Skin epidermis (tissue), 12 donors: Measurements from ENCODE around the gene NSG1.

ENCODE experiments used
- H3K27ac ChIP-seq, 21 experiments: fragments of 200-600 bp; sonication (generic) in 11 of 21; one replicate each; pipeline ENCODE4 v1.5.0; 2020; ENCODE audit warnings: mild to moderate bottlenecking in 3 of 21, inconsistent platforms in 2 of 21, moderate library complexity in 2 of 21
- H3K4me3 ChIP-seq, 7 experiments: fragments of 200-600 bp; sonication (generic) in 2 of 7; one replicate each; pipeline ENCODE4 v1.5.0; 2020; ENCODE audit warnings: inconsistent platforms in 2 of 7, mild to moderate bottlenecking in 2 of 7, moderate library complexity in 1 of 7

NSG1 gene

DNA sequence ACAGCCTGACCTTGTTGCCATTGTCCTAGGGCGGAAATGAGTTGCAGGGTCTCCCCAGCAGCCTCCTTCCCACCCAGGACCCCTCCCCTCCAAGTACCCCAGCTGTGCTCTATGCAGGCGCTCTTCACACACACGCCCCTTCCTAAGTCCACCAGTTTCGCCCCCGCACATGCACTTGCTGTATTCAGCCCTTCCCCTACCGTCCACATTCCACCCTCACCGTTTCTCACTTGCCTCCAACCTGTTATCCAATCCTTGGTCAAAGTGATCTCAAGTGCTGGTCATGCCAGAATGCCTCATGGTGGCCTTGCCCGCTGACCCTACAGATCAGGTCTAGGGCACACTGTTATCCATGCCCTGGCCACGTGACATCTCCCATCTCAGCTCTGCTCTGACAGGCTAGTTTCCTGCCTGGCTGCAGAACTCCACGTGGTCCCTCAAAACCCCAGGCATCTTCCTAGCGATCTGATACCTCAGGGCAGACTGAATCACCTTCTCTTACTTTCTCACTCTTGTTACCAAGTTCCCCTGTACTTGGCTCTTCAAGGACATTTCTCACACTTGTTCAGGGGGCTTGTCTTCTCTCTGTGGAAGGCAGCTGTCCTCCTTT lies 39.7 kb downstream of the NSG1 start:
- H3K27ac ChIP-seq = no peak overlapping the region
- no peak overlapping the region for H3K4me3 ChIP-seq

DNA sequence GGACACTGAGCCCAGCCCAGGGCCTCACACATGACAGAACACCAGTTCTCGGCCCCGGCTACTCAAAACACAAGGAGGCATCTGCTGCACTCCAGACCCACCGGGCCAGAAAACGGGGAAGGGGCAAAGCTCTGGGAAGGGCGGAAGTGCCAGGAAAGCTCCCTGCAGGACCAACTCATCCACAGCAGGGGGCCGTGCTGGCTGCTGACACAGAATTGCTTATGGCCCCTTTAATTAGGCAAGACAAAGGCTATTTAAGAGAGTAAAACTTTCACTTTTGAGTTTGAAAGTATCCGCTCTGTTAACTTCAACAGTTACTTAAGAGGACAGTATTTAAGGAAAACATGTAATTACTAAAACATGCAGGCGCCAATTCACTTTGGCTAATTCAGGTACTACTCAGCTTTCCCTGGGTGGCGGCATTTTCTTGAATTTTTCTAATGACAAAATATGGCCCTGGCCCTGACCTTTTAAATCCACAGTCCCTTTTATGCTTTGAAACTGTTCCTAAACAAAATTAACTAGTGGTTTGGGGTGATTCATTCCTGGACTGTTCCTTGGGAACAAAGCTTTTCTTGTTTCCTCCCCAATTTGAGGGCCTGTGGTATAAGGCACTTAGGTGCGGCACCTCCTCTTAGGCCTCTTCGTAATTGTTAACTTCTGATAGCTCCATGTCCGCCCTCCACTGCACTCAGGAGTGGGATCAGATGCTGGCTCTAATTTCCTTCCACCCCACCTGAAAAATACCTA lies 40.4 kb downstream of the NSG1 start:
- H3K27ac ChIP-seq = no peak overlapping the region
- no peak overlapping the region for H3K4me3 ChIP-seq

DNA sequence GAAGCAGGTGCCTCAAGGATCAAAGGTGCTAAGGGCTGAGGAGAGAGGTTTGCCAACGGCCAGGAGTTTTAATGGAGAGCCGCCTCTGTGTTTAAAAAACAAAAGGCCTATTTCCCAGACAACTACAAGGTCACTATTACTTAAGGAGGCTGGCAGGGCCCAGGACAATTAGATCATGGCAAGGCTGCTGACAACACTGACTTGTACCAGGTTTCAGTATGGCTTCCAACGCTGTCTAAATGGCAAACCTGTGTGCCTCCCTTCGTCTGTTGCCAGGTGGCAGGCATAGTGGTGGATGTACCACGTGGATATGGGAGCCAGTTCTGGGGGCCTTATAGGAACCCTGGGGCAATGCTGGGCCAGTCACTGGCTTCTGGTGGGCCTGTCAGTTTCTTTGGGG lies 41.0 kb downstream of the NSG1 start:
- Histone ChIP-seq H3K4me3 (no peak overlapping the region), H3K27ac (no peak overlapping the region)

DNA sequence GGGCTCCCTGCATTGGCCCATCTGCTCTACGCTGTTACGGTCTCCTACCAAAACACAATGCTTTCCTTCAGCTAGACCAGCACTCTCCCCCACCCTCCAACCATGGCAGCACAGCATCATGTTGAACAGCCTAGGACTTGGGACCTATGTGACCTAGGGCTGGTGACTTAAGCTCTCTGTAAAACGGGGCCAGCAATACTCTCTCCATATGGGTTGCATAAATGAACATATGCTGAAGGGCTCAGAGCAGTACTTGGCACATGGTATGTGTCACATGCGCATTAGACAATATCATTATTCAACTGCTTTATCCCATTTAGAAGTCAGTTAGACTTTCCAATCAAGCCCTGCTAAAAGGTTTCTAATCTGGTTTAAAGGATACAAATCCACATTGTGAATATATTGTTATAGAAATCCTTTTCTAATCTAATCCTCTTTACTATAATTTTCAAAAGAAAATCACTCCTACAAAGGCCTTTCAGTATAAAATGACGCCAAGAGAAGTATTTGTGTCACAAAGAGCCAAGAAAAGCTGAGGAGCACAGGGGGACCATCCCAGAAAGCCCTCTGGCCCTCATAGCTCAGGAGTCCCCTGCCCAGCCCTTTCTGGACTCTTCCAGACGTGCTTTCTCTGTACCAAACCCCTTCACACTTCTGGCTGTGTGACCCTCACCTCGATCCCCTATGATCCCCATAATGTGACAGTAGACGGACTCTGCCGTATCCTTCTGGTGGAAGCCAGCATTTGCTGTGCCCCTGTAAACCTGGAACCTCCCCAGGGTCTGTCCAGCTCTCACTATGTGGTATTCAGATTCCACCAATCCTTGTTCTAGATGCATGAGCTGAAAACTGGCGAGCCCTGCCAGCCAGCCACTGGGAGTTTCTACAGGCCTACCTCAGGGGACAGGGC lies 42.3 kb downstream of the NSG1 start:
- no peak overlapping the region for H3K4me3 ChIP-seq
- H3K27ac ChIP-seq = no peak overlapping the region

DNA sequence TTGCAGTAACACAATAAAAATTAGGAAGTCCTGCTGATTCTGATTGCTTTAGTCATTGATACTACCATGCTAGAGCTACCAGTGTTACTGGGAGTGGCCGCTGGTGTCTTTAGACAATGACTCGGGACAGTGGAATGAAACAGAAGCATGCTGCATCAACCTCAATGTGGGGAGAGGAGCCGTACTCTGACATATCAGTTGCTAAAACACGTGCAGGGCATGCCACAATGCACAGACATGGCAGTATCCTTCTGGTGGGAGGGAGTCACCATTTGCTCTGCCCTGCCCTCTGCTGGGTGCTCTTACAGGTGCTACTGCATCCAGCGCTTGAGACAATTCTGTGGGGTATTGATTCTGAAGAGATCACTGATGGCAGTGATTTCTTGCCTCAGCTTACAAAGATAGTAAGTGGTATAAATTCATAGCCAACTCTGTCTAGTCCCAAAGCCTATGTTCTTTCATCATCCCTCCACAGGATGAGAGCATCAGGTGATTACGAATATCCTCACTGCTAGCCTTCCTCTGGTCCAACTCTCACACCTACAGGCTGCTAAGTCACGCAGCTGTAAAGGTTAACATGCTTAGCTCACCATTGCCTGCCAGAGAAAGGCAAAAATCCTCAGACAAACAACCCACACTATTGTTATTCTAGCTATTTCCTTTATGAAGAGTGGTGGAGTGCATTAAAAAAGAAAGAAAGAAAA lies 43.7 kb downstream of the NSG1 start:
- Histone ChIP-seq H3K27ac (no peak overlapping the region), H3K4me3 (no peak overlapping the region)

DNA sequence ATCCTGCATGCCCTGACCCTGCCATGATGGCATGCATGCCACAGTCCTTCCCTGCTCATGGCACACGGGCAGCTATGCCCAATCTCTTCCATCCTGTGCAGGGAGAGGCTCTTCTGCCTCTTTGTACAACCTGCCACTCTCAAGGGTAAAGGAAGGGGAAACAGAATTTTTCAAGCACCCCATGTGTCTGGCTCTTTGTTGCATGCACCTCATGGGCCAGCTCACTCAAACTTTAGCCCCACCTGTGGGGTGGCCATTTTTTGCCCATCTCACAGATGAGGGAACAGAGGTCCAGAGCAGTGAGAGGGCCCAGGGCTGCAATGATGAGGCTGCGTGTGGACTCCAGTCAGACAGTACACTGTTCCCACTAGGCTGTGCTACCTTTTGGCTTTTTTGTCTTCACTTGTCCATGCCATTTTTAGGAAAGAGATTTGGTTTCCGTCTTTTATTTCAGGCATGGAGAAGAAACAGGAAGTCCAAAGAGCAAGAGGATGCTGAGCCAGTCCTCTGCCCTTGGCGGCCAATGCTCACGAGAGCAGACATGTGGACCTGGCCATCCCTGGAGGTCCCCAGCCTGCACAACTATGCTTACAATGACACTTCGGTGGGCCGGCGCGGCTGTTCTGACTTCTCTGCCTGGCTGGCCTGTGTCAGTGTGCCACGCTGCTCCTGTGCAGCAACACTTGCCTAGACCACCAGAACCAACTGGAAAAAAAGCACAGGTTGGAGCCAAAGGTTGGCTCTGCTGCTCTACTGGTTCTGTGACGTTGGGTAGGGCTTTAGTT lies 45.6 kb downstream of the NSG1 start:
- Histone ChIP-seq H3K4me3 (no peak overlapping the region), H3K27ac (no peak overlapping the region)

DNA sequence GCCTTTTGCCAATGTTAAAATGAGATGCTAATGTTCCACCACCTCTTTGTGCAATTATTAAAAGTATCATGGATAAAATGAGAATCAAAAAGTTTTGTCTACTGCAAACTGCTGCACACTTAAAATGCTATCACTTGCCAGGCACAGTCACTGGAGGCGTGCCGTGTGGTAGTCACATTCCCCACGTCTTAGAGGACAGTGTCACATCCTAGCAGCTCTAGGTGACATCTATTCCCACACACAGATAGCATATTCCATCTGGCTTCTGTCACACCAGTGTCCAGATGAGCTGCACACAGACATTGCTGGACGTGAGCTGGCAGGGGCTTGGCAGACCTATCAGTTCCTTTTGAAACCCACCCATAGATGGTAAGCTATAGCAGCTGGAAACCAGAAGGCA lies 47.0 kb downstream of the NSG1 start:
- H3K4me3 ChIP-seq = no peak overlapping the region

DNA sequence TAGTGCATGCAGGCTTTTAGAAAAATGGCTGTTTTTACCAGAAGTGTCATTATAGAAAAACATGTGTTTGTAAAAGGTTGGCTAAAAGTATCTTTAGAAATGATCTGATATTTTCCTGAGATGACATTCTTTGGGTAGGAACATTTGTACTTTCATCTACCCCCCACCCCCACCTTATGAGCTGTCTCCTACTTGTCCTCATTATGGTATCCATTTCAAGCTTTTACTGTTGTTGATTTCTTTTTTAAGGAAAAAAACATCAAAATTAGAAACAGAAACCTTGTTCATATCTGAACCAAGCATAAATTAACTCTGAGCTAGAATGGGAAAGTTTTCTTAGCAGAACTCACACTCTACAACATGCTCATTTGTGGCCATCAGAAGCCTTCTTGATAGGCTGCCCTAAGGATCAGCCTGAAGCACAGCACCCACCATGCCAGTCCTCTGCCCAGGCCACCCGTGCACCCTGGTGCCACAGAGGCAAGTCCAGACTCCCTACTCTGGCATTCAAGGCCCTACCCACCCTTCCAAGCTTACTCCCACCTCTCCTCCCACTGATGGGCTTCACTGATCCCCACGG lies 49.4 kb downstream of the NSG1 start:
- H3K4me3 ChIP-seq = no peak overlapping the region
- H3K27ac ChIP-seq = no peak overlapping the region

More for the DNA sequence above, 47.0 kb downstream of the NSG1 start:
- no peak overlapping the region for H3K27ac ChIP-seq

DNA sequence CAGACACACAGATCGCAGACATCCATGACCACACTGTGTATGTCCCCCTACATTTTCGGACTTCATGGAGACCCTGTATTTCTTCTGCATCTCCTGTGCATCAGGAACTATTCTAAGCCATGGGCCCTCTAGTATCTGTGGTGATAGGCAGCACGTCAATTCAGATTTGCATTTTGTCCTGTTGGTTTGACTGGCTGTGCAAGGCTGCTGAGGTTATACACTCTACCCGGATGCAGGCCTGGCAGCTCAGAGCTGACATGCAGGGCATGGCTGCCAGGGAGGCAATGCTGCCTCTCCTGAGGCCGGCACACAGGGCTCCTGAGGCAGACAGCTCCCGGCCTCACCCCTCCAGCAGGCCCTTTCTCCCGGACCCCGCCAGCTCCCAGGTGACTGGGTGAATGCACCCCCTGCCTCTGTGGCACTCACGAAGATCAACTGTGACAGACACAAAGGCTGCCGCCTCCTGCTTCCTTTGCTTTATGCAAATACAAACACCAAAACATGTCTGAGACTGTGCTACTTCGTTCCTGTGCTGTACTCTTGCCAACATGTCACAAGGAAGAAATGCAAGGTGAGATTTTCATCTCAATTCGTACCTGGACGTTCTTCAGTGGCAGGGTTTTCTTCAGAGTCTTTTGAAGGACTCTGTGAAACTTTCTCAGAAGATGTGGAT lies 51.0 kb downstream of the NSG1 start:
- Histone ChIP-seq H3K4me3 (no peak overlapping the region), H3K27ac (no peak overlapping the region)

DNA sequence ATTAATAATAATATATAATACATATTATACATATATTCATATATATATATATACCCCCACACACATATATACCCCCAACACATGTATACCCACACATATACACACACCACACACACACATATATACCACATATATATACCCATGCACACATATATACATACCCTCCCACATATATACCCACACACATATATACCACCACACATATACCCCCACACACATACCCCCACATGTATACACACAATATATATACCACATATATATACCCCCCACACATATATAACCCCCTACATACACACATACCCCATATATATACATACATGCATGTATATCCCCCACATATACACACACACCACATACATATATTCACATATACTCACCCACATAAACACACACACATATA lies 52.0 kb downstream of the NSG1 start:
- no peak overlapping the region for H3K4me3 ChIP-seq
- H3K27ac ChIP-seq = no peak overlapping the region

DNA sequence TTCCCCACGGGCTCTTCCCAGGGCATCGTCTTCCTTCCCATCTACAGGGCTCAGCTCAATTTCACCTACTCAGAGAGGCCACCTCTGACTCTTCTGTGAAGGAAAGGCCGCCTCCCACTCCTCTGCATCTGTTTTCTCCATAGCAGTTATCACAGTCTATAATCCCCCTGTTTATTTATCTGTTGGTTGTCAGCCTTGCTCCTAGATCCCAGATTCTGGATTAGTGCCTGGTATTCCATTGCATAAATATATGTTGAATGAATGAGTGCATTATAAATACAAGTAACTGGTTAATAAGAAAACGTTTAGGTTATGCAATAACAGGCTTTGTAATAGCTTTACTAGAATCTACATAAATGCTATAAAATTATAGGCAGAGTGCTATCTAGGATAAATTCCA lies 52.9 kb downstream of the NSG1 start:
- Histone ChIP-seq H3K4me3 (no peak overlapping the region), H3K27ac (no peak overlapping the region)

DNA sequence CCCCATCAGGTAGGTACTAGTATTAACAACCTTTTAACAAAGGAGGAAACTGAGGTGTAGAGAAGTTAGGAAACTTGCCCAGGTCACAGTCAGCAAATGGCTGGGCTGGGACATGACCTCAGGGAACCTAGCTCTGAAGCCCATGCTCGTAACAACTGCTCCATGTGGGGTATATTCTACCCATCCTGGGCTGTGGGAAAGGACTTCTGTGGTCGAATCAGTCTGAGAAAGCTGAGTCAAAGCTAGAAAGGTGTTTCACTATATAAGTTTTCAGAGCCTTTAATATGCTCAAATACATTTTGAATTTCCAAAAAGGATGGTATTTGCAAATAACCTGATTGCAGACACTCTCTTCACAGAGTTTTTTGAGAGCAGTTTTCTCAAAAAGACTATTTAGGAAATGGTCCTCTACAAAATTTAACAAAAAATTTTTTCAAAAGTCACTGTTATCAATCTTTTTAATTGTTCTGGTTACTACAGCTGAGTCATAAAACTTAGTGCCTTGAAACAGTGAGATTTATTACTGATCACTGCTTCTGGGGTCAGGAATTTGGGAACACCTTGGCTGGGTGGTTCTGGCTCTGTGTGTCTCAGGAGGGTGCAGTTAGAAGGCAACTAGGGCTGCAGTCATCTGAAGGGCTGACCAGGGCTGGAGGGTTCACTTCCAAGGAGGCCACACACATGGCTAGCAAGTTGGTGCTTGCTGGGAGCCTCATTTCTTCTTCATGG lies 53.6 kb downstream of the NSG1 start:
- no peak overlapping the region for H3K4me3 ChIP-seq
- H3K27ac ChIP-seq = no peak overlapping the region

DNA sequence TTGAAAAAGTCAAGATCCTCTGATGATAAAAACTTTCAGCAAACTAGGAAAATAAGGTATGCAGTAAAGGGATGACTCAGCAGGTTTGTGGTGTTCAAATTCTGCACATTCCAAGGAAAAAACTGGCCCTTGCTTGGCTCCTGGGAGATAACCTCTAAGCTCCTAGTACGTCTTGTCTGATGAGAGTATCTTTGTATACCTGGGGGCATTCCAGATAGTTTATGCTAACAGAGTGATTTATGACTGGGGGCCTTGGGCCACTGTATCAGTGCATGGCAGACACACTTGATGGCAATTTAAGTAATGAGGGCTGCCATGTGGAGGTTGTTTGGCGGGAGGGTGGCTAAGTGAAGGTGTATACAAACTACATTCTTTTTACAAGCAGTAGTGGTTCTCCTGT lies 56.9 kb downstream of the NSG1 start:
- H3K27ac ChIP-seq = no peak overlapping the region
- no peak overlapping the region for H3K4me3 ChIP-seq

DNA sequence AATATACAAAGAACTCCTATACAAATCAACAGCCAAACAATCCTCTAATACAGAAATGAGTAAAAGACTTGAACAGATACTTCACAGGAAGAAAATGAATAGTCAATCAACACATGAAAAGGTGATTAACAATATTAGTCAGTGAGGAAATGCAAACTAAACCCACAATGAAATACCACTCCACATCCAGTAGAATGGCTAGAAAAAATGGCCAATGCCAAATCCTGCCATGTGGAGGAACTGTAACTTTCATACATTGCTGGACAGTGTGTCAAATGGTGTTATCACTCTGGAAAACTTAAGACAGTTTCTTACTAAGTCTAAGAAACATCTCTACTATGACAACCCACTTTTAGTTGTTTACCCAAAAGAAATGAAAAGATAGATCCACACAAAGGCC lies 59.5 kb downstream of the NSG1 start:
- Histone ChIP-seq H3K4me3 (no peak overlapping the region), H3K27ac (no peak overlapping the region)

DNA sequence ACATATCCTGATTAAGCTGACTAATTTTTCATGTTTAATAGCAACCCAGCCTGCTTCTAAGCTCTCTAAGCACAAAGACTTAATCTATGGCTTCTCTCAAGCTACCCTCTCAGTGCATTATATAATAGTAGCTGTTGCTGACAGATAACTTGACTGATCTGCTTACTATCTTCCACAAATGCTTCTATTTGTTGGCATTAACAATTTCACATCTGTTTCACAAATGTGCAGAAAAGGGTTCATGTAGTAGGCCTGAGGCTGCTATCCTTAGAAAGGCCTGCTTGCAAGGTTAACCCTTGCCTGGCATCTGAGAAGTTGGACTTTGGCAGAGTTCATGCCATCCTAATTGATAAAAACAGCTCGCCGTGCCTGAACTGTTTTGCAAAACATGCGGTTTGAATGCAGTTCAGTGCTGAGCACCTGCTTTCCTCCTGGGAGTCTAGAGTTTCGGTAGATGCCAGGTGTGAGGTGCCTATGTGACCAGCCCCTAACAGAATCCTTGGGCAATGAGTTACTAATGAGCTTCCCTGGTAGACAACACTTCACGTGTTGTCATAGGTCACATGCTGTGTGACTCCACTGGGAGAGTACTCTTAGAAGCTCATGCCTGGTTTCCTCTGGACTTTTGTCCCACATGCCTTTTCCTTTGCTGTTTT lies 68.4 kb downstream of the NSG1 start:
- Histone ChIP-seq H3K27ac (no peak overlapping the region), H3K4me3 (no peak overlapping the region)

DNA sequence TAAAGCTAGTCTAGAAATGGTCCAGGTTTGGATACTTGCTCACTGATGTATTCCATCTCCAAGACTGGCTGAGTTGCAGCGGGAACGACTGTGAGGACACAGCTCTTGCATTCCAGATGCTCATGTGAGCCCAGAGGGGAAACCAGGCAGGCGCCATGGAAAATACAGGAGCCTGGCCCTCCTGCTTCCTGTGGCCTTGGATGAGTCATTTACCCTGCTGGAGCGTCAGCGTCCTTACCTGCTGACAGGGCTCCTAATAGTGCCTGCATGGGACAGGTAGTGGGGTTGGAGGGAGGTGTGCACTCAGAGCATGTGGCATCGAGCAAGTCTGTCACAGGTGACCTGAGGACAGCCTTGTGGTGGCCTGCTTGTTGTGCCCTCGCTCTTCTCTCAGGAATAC lies 69.4 kb downstream of the NSG1 start:
- H3K27ac ChIP-seq = no peak overlapping the region

DNA sequence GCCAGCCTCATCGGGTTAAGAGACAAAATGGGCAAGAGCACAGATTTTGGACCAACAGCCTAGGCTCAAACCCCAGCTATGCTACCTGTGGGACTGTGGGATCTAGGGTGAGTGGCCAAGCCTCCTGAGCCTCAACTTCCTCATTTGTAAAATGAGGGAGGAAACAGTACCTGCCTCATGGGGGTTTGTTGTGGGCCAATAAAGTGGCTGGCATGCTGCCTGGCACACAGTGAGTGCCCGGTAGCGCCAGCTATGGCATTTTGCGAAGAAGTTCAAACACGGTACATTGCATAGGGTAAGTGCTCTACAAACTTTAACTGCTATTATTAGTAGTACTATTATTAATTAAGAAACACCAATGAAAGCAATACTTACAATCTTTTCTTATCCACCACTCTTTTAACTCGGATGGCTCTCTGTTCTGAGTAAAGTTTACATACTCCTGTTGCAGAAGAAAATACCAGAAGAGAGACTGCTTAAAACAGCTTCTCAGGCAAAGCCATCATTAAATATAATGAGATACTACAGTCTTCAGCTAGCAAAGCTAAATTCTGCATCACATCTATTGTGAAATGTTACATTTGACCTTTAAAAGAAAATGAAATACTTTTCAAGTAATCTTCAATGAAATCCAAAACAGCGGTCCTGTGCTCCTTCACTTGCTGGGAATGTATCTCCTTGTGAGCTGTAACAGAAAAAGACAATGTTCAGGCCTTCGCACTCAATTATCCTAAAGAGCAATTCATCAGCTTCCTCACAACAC lies 70.1 kb downstream of the NSG1 start:
- no peak overlapping the region for H3K27ac ChIP-seq
- no peak overlapping the region for H3K4me3 ChIP-seq

More for the DNA sequence above, 69.4 kb downstream of the NSG1 start:
- H3K4me3 ChIP-seq = no peak overlapping the region
